Naive thymus-derived CD4-positive, alpha-beta T cell (primary cell): ENCODE data around the gene CGNL1. TPM values are rescaled to one million over a fixed set of nuclear protein-coding genes. Genes with fewer than 3 reads are reported as not detected.

ENCODE experiments used
- ATAC-seq: fragments of 150-1000 bp; cut with Tn5 transposase; 2 replicates; pipeline ENCODE4 v1.10.0; 2021; ENCODE audit warnings: mild to moderate bottlenecking, moderate library complexity
- CTCF ChIA-PET: fragments of 350-600 bp; sonication (Branson Sonifier 250); formaldehyde crosslinking; loops from one replicate; lab custom pipeline; 2021; ENCODE audit warnings: antibody characterized with exemption; lab: Charles Lee
- POLR2A ChIA-PET: fragments of 350-600 bp; sonication (Branson Sonifier 250); formaldehyde crosslinking; loops from one replicate; lab custom pipeline; 2021; ENCODE audit warnings: antibody characterized with exemption, inconsistent platforms; lab: Charles Lee
- DNase-seq, 9 donors: peaks; one replicate each; pipeline versions ENCODE4 v3.0.0 to v3.0.0-alpha.2; 2020 to 2022; ENCODE audit warnings: mixed read lengths in 1 of 9
- H3K27ac ChIP-seq: one replicate; pipeline ENCODE4 v1.7.0; 2013; ENCODE audit warnings: mild to moderate bottlenecking, low read depth, low read length, moderate library complexity
- H3K27me3 ChIP-seq, 2 donors: one replicate each; pipeline ENCODE4 v1.7.0; 2013; ENCODE audit warnings: low read length in 2 of 2, mild to moderate bottlenecking in 2 of 2, moderate library complexity in 2 of 2; ENCODE audit not compliant: control insufficient read depth in 2 of 2, insufficient read depth in 2 of 2
- H3K36me3 ChIP-seq, 3 experiments: 1 replicate in 2 of 3; 2 replicates in 1 of 3; pipeline ENCODE4 v1.7.0; 2013; ENCODE audit warnings: low read length in 3 of 3, mild to moderate bottlenecking in 3 of 3, moderate library complexity in 1 of 3; ENCODE audit not compliant: insufficient read depth in 3 of 3, control insufficient read depth in 2 of 3
- H3K4me1 ChIP-seq, 2 donors: one replicate each; pipeline ENCODE4 v1.7.0; 2013; ENCODE audit warnings: low read length in 2 of 2, mild to moderate bottlenecking in 2 of 2, moderate library complexity in 1 of 2; ENCODE audit not compliant: control insufficient read depth in 2 of 2, insufficient read depth in 2 of 2
- H3K4me3 ChIP-seq: 2 replicates; pipeline ENCODE4 v1.7.0; 2013; ENCODE audit warnings: mild to moderate bottlenecking, low read length
- H3K9me3 ChIP-seq, 3 experiments: 1 replicate in 2 of 3; 2 replicates in 1 of 3; pipeline ENCODE4 v1.7.0; 2013; ENCODE audit warnings: low read length in 3 of 3; ENCODE audit not compliant: control insufficient read depth in 2 of 3
- H3K27ac Mint-ChIP-seq, 9 donors: one replicate each; pipeline ENCODE4 v1.8.0; 2020 to 2022; ENCODE audit warnings: mixed read lengths in 9 of 9, mild to moderate bottlenecking in 8 of 9, moderate library complexity in 5 of 9, inconsistent platforms in 2 of 9
- H3K27me3 Mint-ChIP-seq, 5 donors: one replicate each; pipeline ENCODE4 v1.8.0; 2021 to 2022; ENCODE audit warnings: mixed read lengths in 5 of 5, mild to moderate bottlenecking in 1 of 5
- H3K36me3 Mint-ChIP-seq, 5 donors: one replicate each; pipeline ENCODE4 v1.8.0; 2020 to 2022; ENCODE audit warnings: mixed read lengths in 5 of 5, mild to moderate bottlenecking in 3 of 5, inconsistent platforms in 1 of 5
- H3K4me1 Mint-ChIP-seq, 7 donors: one replicate each; pipeline ENCODE4 v1.8.0; 2020 to 2022; ENCODE audit warnings: mixed read lengths in 7 of 7, mild to moderate bottlenecking in 3 of 7, inconsistent platforms in 1 of 7
- H3K4me3 Mint-ChIP-seq, 10 donors: one replicate each; pipeline ENCODE4 v1.8.0; 2020 to 2022; ENCODE audit warnings: mild to moderate bottlenecking in 10 of 10, mixed read lengths in 10 of 10, moderate library complexity in 6 of 10, inconsistent platforms in 2 of 10
- H3K9me3 Mint-ChIP-seq, 11 donors: one replicate each; pipeline ENCODE4 v1.8.0; 2020 to 2022; ENCODE audit warnings: mixed read lengths in 11 of 11, mild to moderate bottlenecking in 4 of 11, inconsistent platforms in 1 of 11, moderate library complexity in 1 of 11
- intact Hi-C, 2 donors: fragments of 100-400 bp; cut with micrococcal nuclease; formaldehyde crosslinking; loops; one replicate each; pipeline ENCODE4 v1.15.1; 2023
- polyA plus RNA-seq, 2 donors: library from polyadenylated mRNA; unstranded; fragments of 300-500 nt; fragmentation: Illumina TruSeq; gene quantifications; one replicate each; pipeline ENCODE4 v1.2.3, GENCODE V29; 2021
- total RNA-seq, 6 experiments: library from RNA in 5 of 6; stranded (reverse) in 5 of 6; gene quantifications; 1 replicate in 5 of 6; 2 replicates in 1 of 6; pipeline ENCODE4 v1.2.3 and lab custom pipeline; 2021 to 2026

The CGNL1 gene
- total and polyA plus RNA-seq, 7 experiments from 2014 or later: not detected

GRCh38 chr15:57436166-57436565 lies 59.9 kb downstream of the CGNL1 start:
- Mint-ChIP-seq H3K27ac (no peak overlapping the region), H3K27me3 (peaks cover 14 to 24% (median 21%) of the 10 kb centered on the region in 5 donors), H3K4me1 (peaks cover 0 to 4% (median 0%) of the 10 kb centered on the region in 7 donors), H3K9me3 (no peaks in the 10 kb centered on the region), H3K4me3 (no peak overlapping the region), H3K36me3 (no peaks in the 10 kb centered on the region)
- Histone ChIP-seq H3K27ac (no peak overlapping the region), H3K27me3 (peaks cover 0 to 5% of the 10 kb centered on the region in 2 donors), H3K4me1 (no peaks in the 10 kb centered on the region), H3K4me3 (no peak overlapping the region), H3K36me3 (no peaks in the 10 kb centered on the region), H3K9me3 (no peaks in the 10 kb centered on the region)
- intact Hi-C loops: no loop called here
- ATAC-seq (no peak), DNase-seq (no peak)
- ChIA-PET CTCF (no interaction called here), POLR2A (no interaction called here)

- intact Hi-C loops: no loop called here
- Mint-ChIP-seq H3K9me3 (no peaks in the 10 kb centered on the region), H3K4me1 (peaks cover 0 to 4% (median 0%) of the 10 kb centered on the region in 7 donors), H3K27ac (no peak overlapping the region), H3K4me3 (no peak overlapping the region), H3K36me3 (no peaks in the 10 kb centered on the region), H3K27me3 (peaks cover 12 to 22% (median 19%) of the 10 kb centered on the region in 5 donors)
- ATAC-seq (no peak), DNase-seq (no peak)
- ChIA-PET POLR2A (no interaction called here), CTCF (no interaction called here)
- H3K27ac ChIP-seq: no peak overlapping the region
- peaks cover 0 to 5% of the 10 kb centered on the region in 2 donors for H3K27me3 ChIP-seq
- no peaks in the 10 kb centered on the region for H3K4me1 ChIP-seq
- H3K9me3 ChIP-seq: no peaks in the 10 kb centered on the region
- H3K4me3 ChIP-seq: no peak overlapping the region
- H3K36me3 ChIP-seq: no peaks in the 10 kb centered on the region
These were observed 60.7 kb downstream of the CGNL1 start for GRCh38 chr15:57436961-57437360.

GRCh38 chr15:57437564-57437963 lies 61.3 kb downstream of the CGNL1 start:
- H3K4me3 ChIP-seq: no peak overlapping the region
- no peaks in the 10 kb centered on the region for H3K4me1 ChIP-seq
- ChIA-PET POLR2A (no interaction called here), CTCF (no interaction called here)
- intact Hi-C loops: no loop called here
- no peak for DNase-seq
- H3K36me3 ChIP-seq: no peaks in the 10 kb centered on the region
- ATAC-seq: no peak
- no peak overlapping the region for H3K27ac ChIP-seq
- Mint-ChIP-seq H3K4me3 (no peak overlapping the region), H3K36me3 (no peaks in the 10 kb centered on the region), H3K4me1 (peaks cover 0 to 4% (median 0%) of the 10 kb centered on the region in 7 donors), H3K27me3 (peaks cover 11 to 22% (median 19%) of the 10 kb centered on the region in 5 donors), H3K9me3 (no peaks in the 10 kb centered on the region), H3K27ac (no peak overlapping the region)
- H3K9me3 ChIP-seq: no peaks in the 10 kb centered on the region
- peaks cover 0 to 5% of the 10 kb centered on the region in 2 donors for H3K27me3 ChIP-seq

GRCh38 chr15:57438166-57438565 lies 61.9 kb downstream of the CGNL1 start:
- peaks cover 15 to 22% (median 17%) of the 10 kb centered on the region in 5 donors for H3K27me3 Mint-ChIP-seq
- H3K9me3 ChIP-seq: no peaks in the 10 kb centered on the region
- H3K9me3 Mint-ChIP-seq: peaks cover 0 to 1% (median 0%) of the 10 kb centered on the region in 11 donors
- intact Hi-C loops: no loop called here
- no peak overlapping the region for H3K4me3 Mint-ChIP-seq
- H3K27ac ChIP-seq: no peak overlapping the region
- no peaks in the 10 kb centered on the region for H3K4me1 ChIP-seq
- H3K4me1 Mint-ChIP-seq: peaks cover 0 to 4% (median 0%) of the 10 kb centered on the region in 7 donors
- DNase-seq (no peak), ATAC-seq (no peak)
- H3K36me3 ChIP-seq: no peaks in the 10 kb centered on the region
- POLR2A ChIA-PET: no interaction called here
- H3K27me3 ChIP-seq: peaks cover 0 to 5% of the 10 kb centered on the region in 2 donors
- H3K4me3 ChIP-seq: no peak overlapping the region
- H3K36me3 Mint-ChIP-seq: no peaks in the 10 kb centered on the region
- H3K27ac Mint-ChIP-seq: no peak overlapping the region
- CTCF ChIA-PET: no interaction called here

DNA sequence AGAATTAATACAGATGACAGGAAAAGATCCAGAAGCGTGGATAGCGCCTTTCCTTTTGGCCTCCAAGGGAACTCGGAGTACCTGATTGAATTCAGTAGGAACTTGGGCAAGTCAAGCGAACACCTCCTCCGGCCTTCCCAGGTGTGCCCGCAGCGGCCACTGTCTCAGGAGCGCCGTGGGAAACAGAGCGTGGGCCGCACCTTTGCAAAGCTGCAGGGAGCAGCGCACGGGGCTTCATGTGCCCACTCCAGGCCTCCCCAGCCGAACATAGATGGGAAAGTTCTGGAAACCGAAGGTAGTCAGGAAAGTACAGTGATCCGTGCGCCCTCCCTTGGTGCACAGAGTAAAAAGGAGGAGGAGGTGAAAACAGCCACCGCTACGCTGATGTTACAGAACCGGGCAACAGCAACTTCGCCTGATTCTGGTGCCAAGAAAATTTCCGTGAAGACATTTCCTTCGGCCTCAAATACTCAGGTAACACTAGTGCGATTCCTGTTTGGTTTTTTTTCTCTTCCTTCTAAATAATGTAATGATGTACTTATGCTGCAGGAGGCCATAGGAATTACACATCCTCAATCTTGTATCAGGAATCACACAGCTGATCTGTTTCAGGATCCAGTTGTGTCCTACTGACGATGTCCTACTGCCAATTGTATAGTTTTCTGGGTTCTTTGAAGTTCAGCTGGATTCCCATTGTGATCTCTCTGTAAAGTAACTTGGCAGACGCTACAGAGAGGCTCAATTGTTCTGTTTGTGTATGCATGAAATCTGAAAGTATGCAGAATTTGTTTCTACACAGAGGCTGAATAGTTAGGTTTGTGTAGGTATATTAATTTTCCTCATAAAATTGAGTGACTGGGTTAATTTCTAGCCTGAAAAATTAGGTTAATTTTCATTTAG lies 63.1 kb downstream of the CGNL1 start:
- ATAC-seq (no peak), DNase-seq (no peak)
- Histone ChIP-seq H3K36me3 (no peaks in the 10 kb centered on the region), H3K4me3 (no peak overlapping the region), H3K27me3 (peaks cover 0 to 5% of the 10 kb centered on the region in 2 donors), H3K27ac (no peak overlapping the region), H3K4me1 (no peaks in the 10 kb centered on the region), H3K9me3 (no peaks in the 10 kb centered on the region)
- POLR2A ChIA-PET: no interaction called here
- Mint-ChIP-seq H3K4me1 (peaks cover 0 to 4% (median 0%) of the 10 kb centered on the region in 7 donors), H3K27me3 (peaks cover 12 to 16% (median 15%) of the 10 kb centered on the region in 5 donors), H3K36me3 (no peaks in the 10 kb centered on the region), H3K27ac (no peak overlapping the region), H3K9me3 (peaks cover 0 to 1% (median 0%) of the 10 kb centered on the region in 11 donors), H3K4me3 (no peak overlapping the region)
- CTCF ChIA-PET: no interaction called here
- intact Hi-C loops: no loop called here

DNA sequence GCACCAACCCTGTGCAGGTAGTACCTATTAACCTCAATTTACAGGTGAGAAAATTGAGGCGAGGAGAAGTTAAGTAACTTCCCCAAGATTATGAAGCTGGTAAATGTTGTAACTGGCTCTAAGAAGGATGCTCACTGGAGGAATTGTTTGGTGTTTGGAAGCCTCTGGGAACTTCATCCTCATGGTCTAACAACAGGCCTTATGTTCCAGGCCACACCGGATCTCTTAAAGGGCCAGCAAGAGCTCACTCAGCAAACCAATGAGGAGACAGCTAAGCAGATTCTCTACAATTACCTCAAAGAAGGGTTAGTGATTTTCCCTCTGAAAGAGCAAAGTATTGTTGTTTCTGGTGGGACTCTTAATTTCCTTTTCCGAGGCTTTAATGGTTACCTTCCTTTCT lies 63.9 kb downstream of the CGNL1 start:
- H3K27ac Mint-ChIP-seq: no peak overlapping the region
- no peak overlapping the region for H3K4me3 Mint-ChIP-seq
- Histone ChIP-seq H3K36me3 (no peaks in the 10 kb centered on the region), H3K27me3 (no peaks in the 10 kb centered on the region), H3K27ac (no peak overlapping the region), H3K4me3 (no peak overlapping the region), H3K4me1 (no peaks in the 10 kb centered on the region), H3K9me3 (no peaks in the 10 kb centered on the region)
- no peak for ATAC-seq
- no peaks in the 10 kb centered on the region for H3K36me3 Mint-ChIP-seq
- DNase-seq: no peak
- peaks cover 0 to 4% (median 0%) of the 10 kb centered on the region in 7 donors for H3K4me1 Mint-ChIP-seq
- intact Hi-C loops: no loop called here
- peaks cover 0 to 1% (median 0%) of the 10 kb centered on the region in 11 donors for H3K9me3 Mint-ChIP-seq
- ChIA-PET CTCF (no interaction called here), POLR2A (no interaction called here)
- H3K27me3 Mint-ChIP-seq: peaks cover 10 to 15% (median 13%) of the 10 kb centered on the region in 5 donors
